GM21528 (cell line): Measurements from ENCODE around the gene CHODL.

Experiments used
- ATAC-seq: cut with Tn5 transposase; IDR thresholded peaks from one replicate; pipeline ENCODE4 v1.9.1; 2021; ENCODE audit warnings: mild to moderate bottlenecking, moderate library complexity; ENCODE audit not compliant: unreplicated experiment, low FRiP score

Gene CHODL

DNA sequence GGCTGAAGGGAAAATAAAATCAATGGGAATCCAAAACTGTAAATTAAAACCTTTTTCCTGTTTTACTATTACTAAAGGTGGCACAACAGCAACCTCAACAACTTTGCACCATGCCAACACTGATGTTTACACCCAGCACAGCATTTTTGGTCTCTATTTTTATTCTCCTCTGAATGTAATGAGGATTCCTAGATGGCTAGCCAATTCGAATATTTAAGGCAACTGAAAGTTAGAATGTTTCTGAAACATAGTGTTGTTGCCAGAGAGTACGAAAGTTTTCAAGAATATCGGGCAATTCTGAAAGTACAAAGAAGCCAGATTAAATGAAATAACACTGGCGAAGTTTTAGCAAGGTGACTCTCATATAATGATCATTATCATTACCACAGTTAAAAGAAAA is 40.7 kb downstream of the CHODL start:
- no peak for ATAC-seq

DNA sequence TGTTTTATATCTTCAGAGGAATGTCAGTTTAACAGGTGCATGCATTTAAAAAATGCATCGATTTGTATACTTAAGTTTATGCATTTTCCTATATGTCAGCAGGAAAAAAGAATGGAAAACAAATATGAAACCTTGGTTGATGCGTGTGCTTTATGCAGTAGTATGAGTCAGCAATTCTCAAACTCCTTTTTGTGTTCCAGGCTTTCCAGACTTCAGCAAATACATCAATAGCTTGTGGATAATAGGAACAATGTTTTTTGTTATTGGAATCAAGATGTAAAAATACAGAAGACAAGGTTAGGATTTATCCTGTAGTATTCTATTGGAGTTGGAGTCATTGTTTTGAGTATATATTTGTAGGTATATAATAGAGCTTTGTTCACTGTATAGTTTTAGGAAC is 45.2 kb downstream of the CHODL start:
- ATAC-seq: no peak

DNA sequence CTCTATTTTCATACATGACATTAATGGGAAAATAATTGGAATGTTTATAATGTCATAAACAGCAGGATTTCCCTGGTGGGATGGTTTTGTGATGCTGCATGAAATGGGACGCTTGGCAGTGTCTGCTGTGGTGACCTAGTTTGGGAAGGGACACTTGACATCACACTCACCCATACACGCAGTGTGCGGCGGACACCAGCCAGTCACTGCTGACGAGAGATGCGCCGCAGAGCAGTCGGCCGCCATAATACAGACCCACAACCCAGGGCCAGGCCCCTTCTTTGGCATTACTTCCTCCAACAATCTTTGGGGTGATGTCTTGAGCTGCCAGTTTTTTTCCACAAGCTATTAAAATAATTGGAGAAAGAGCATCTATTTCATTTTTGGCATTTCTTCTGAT is 49.5 kb downstream of the CHODL start:
- no peak for ATAC-seq

DNA sequence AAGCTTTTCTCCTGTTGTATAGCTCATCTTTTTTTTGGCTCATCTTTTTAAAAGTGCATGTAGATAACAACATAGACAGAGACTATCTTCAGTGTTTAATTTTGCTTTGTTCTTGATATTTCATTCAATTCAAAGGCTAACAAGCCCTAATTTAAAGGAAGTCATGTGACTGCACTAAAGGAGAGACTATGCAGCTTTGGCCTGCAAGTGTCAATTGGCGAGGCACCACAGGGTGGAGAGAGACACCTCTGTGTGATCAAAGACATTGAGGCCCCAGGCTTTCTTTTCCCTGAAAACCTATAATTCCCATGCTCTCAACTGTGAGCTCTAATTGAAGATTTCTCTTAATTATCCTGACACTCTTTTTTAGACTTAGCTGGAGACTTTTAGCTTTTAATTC is 53.6 kb downstream of the CHODL start:
- ATAC-seq: no peak
